Keratinocyte (primary cell): Measurements from ENCODE around the gene FAF1. TPM values are rescaled to one million over a fixed set of nuclear protein-coding genes. Genes with fewer than 3 reads are reported as not detected.

Experiments
- DNase-seq: peaks from one replicate; pipeline ENCODE4 v3.0.0-alpha.2; 2011; ENCODE audit warnings: low read depth, missing footprints, low spot score
- FAIRE-seq: peaks from 2 replicates; lab custom pipeline; 2011; peaks lifted over from hg19 to GRCh38; lab: Jason Lieb, UNC
- H2AFZ ChIP-seq: 2 replicates; pipeline ENCODE4 v1.6.0; 2012; ENCODE audit warnings: low read length, control low read depth, inconsistent platforms; ENCODE audit not compliant: control insufficient read depth
- H3K27ac ChIP-seq: 2 replicates; pipeline ENCODE4 v1.5.1; 2011; ENCODE audit warnings: low read length; ENCODE audit not compliant: control insufficient read depth, insufficient read depth
- H3K27me3 ChIP-seq: 3 replicates; pipeline ENCODE4 v1.6.0; 2011; ENCODE audit warnings: low read length; ENCODE audit not compliant: control insufficient read depth, insufficient read depth; ENCODE audit errors: extremely low read depth
- H3K36me3 ChIP-seq, 2 experiments: 2 replicates in 1 of 2; 3 replicates in 1 of 2; pipeline ENCODE4 v1.5.1; 2011; ENCODE audit warnings: low read length in 2 of 2, mild to moderate bottlenecking in 1 of 2; ENCODE audit not compliant: control insufficient read depth in 2 of 2, insufficient read depth in 2 of 2; ENCODE audit errors: extremely low read depth in 1 of 2
- H3K4me1 ChIP-seq: 3 replicates; pipeline ENCODE4 v1.5.1; 2011; ENCODE audit warnings: low read length; ENCODE audit not compliant: control insufficient read depth, insufficient read depth; ENCODE audit errors: extremely low read depth
- H3K4me2 ChIP-seq: 3 replicates; pipeline ENCODE4 v1.6.0; 2011; ENCODE audit warnings: low read depth, low read length; ENCODE audit not compliant: control insufficient read depth, insufficient read depth; ENCODE audit errors: extremely low read depth
- H3K4me3 ChIP-seq, 3 experiments: fragments of 200-600 bp in 1 of 3; sonication (generic) in 1 of 3; 2 replicates in 2 of 3; 3 replicates in 1 of 3; pipeline ENCODE4 v1.5.1; 2011 to 2016; ENCODE audit warnings: low read length in 3 of 3, mild to moderate bottlenecking in 3 of 3, control low read depth in 2 of 3, inconsistent platforms in 1 of 3, low read depth in 1 of 3, mixed read lengths in 1 of 3, mixed run types in 1 of 3, moderate library complexity in 1 of 3; ENCODE audit not compliant: control insufficient read depth in 2 of 3, insufficient read depth in 2 of 3; ENCODE audit errors: extremely low read depth in 1 of 3
- H3K79me2 ChIP-seq: 2 replicates; pipeline ENCODE4 v1.6.0; 2012; ENCODE audit warnings: low read length; ENCODE audit not compliant: control insufficient read depth, insufficient read depth
- H3K9ac ChIP-seq: 3 replicates; pipeline ENCODE4 v1.6.0; 2011; ENCODE audit warnings: low read length; ENCODE audit not compliant: control insufficient read depth, insufficient read depth; ENCODE audit errors: extremely low read depth
- H3K9me1 ChIP-seq: 3 replicates; pipeline ENCODE4 v1.6.0; 2011; ENCODE audit warnings: low read length; ENCODE audit not compliant: control insufficient read depth, insufficient read depth; ENCODE audit errors: extremely low read depth
- H3K9me3 ChIP-seq: 2 replicates; pipeline ENCODE4 v1.5.1; 2012; ENCODE audit warnings: low read depth, low read length; ENCODE audit not compliant: control insufficient read depth
- H4K20me1 ChIP-seq: 3 replicates; pipeline ENCODE4 v1.6.0; 2011; ENCODE audit warnings: low read length; ENCODE audit not compliant: control insufficient read depth, insufficient read depth; ENCODE audit errors: extremely low read depth
- CTCF ChIP-seq, 3 experiments: IDR thresholded peaks in 1 of 3; conservative IDR thresholded peaks in 1 of 3; optimal IDR thresholded peaks in 1 of 3; 2 replicates in 2 of 3; 3 replicates in 1 of 3; pipeline versions ENCODE3 to v1.5.1; 2011; ENCODE audit warnings: low read length in 3 of 3, mild to moderate bottlenecking in 3 of 3, moderate library complexity in 2 of 3, control low read depth in 1 of 3, inconsistent platforms in 1 of 3; ENCODE audit not compliant: insufficient read depth in 2 of 3; ENCODE audit errors: extremely low read depth in 1 of 3
- EZH2 ChIP-seq: IDR thresholded peaks from one replicate; pipeline ENCODE4 v1.6.1; 2012; ENCODE audit warnings: inconsistent platforms, mild to moderate bottlenecking, low read length, moderate library complexity
- dilution Hi-C: fragments of 300-500 bp; cut with MboI; formaldehyde crosslinking; loops from one replicate; pipeline ENCODE4 v1.7.0; 2020; ENCODE audit warnings: low sequenced_read_pairs; ENCODE audit not compliant: extremely low pct_ligation_motif_present
- polyA plus RNA-seq, 5 experiments: library from polyadenylated mRNA; depleted of rRNA in 3 of 5; stranded (reverse) in 3 of 5; stranded (forward) in 1 of 5; unstranded in 1 of 5; fragments of >200 nt; gene quantifications; 1 replicate in 1 of 5; 2 replicates in 3 of 5; 3 replicates in 1 of 5; pipeline versions ENCODE4 v1.2.1 to v1.2.3, GENCODE V29; 2011 to 2012; ENCODE audit warnings: missing spikeins in 2 of 5, low read depth in 1 of 5, low replicate concordance in 1 of 5
- small RNA-seq, 3 experiments: library from RNA; depleted of rRNA; stranded (forward); fragments of <200 nt; gene quantifications; one replicate each; pipeline ENCODE3, GENCODE V24; 2012; ENCODE audit warnings: low read depth in 3 of 3, low replicate concordance in 1 of 3; ENCODE audit not compliant: insufficient read length in 3 of 3

FAF1 gene
- polyA plus RNA-seq, 1 donor (not counting 4 experiments of a cell fraction or from before 2014, with no cell fraction given) = 33.1 TPM

DNA sequence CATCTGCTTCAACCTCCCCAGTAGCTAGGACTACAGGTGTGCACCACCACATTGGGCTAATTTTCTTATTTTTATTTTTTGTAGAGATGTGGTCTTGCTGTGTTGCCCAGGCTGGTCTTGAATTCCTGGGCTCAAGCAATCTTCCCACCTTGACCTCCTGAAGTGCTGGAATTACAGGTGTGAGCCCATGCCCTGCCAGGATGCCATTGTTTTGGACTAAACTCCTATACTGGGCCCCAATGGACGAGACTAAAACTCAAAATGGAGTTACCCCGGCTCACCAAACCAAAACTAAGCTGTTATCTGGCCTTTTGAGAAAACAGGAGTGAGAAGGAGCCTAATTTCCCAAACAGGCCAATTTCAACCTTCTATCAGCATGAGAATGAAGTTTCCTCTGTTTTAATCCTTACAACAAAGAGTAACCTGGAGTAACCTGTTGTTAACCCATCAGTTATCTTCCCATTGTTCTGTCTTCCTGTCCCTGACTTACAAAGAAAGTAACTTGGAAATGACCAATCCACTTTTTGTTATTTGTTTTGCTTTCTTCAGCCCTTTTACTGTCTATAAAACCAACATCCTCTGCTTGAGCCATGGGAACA is 566.4 kb downstream of the FAF1 start:
- Histone ChIP-seq H3K4me2 (no peak overlapping the region), H3K27ac (no peak overlapping the region), H3K9me1 (no peaks in the 10 kb centered on the region), H3K36me3 (no peaks in the 10 kb centered on the region), H3K4me1 (no peaks in the 10 kb centered on the region), H4K20me1 (no peaks in the 10 kb centered on the region), H3K9ac (no peak overlapping the region), H3K9me3 (no peaks in the 10 kb centered on the region), H3K79me2 (no peaks in the 10 kb centered on the region), H3K4me3 (no peak overlapping the region), H2AFZ (no peak overlapping the region), H3K27me3 (no peaks in the 10 kb centered on the region)
- TF ChIP-seq EZH2 = no peak
- no peak for TF ChIP-seq CTCF (optimal IDR thresholded peaks at IDR 0.05 in 1 of 3, IDR thresholded peaks at IDR 0.05 in 1 of 3, conservative IDR thresholded peaks at IDR 0.05 in 1 of 3; ENCODE audit: extremely low read depth in 1 of 3, insufficient read depth in 2 of 3, low read length in 3 of 3)
- DNase-seq = no peak
- no peak for FAIRE-seq
- dilution Hi-C loops = no loop called here

Small RNA genes within 50 kb of the gene (small RNA-seq; reads per million reads assigned to genes)
- 0 reads per million in 3 experiments for gene RNU6-1026P

Other genes starting within 250 kb of the FAF1 start
- 0.31 to 1.9 TPM (median 1.3 TPM) in 3 replicates for gene CDKN2C, start 10.0 kb upstream of the FAF1 start, polyA plus RNA-seq
- gene C1orf185, start 142.0 kb upstream of the FAF1 start, polyA plus RNA-seq = not detected in 3 replicates